ENCODE results near the gene MAP4K4. TPM values are rescaled to one million over a fixed set of nuclear protein-coding genes. Genes with fewer than 3 reads are reported as not detected.

The MAP4K4 gene
- total RNA-seq, 1 experiment from 2014 or later, result 133 TPM

GRCh38 chr2:101750688-101751087 is 53.2 kb downstream of the MAP4K4 start:
- H3K4me2 ChIP-seq (ENCODE audit: low read length), result no peak overlapping the region
- H3K9me2 ChIP-seq (replicated peaks; ENCODE audit: low read length), result no peaks in the 10 kb centered on the region
- intact Hi-C loops (cut with micrococcal nuclease), result no loop called here
- H3K79me2 ChIP-seq (ENCODE audit: low read length), result peaks cover 78% of the 10 kb centered on the region
- BruUV-seq (replicated peaks), result no TSS peak
- POLR2A ChIA-PET (ENCODE audit: unreplicated experiment), result no interaction called here
- H3K27ac ChIP-seq (ENCODE audit: low read length), result no peak overlapping the region
- H3K36me3 ChIP-seq (ENCODE audit: low read depth, low read length), result no peaks in the 10 kb centered on the region
- no peak overlapping the region for H3K9ac ChIP-seq (ENCODE audit: low read length)
- H3K4me3 ChIP-seq (ENCODE audit: low read length), result no peak overlapping the region
- no peak for TF ChIP-seq EZH2 (IDR thresholded peaks at IDR 0.05; ENCODE audit: low read length, unreplicated experiment)
- TF ChIP-seq EZH2phosphoT487 (IDR thresholded peaks at IDR 0.05; ENCODE audit: borderline replicate concordance, low read length), result no peak
- no peak for TF ChIP-seq CTCF (conservative IDR thresholded peaks at IDR 0.05; ENCODE audit: low read depth, low read length)
- H4K20me1 ChIP-seq (ENCODE audit: low read length), result peaks cover 48% of the 10 kb centered on the region
- H3K9me3 ChIP-seq (ENCODE audit: low read length), result no peaks in the 10 kb centered on the region
- CTCF ChIA-PET, result interaction anchor here (0.6 kb wide), 1 partner anchor 81 kb away, joined by 3 read pairs; no protein-coding TSS in a partner anchor
- peaks cover 14% of the 10 kb centered on the region for H3F3A ChIP-seq (ENCODE audit: low read length, unreplicated experiment)
- no peak for DNase-seq
- H3K4me1 ChIP-seq (ENCODE audit: insufficient read depth, low read length), result peaks cover 70% of the 10 kb centered on the region
- H2AFZ ChIP-seq (ENCODE audit: low read length), result no peak overlapping the region
- no peak for ATAC-seq
- no peaks in the 10 kb centered on the region for H3K27me3 ChIP-seq (ENCODE audit: low read length)

- H3K4me2 ChIP-seq (ENCODE audit: low read length), result no peak overlapping the region
- DNase-seq, result no peak
- CTCF ChIA-PET, result interaction anchor here (0.6 kb wide), 1 partner anchor 81 kb away, joined by 3 read pairs; no protein-coding TSS in a partner anchor
- H3K9me2 ChIP-seq (replicated peaks; ENCODE audit: low read length), result no peaks in the 10 kb centered on the region
- intact Hi-C loops (cut with micrococcal nuclease), result no loop called here
- H3K27me3 ChIP-seq (ENCODE audit: low read length), result no peaks in the 10 kb centered on the region
- no peak overlapping the region for H3K9ac ChIP-seq (ENCODE audit: low read length)
- BruUV-seq (replicated peaks), result no TSS peak
- POLR2A ChIA-PET (ENCODE audit: unreplicated experiment), result no interaction called here
- H3F3A ChIP-seq (ENCODE audit: low read length, unreplicated experiment), result peaks cover 11% of the 10 kb centered on the region
- no peak for ATAC-seq
- peaks cover 48% of the 10 kb centered on the region for H4K20me1 ChIP-seq (ENCODE audit: low read length)
- peaks cover 63% of the 10 kb centered on the region for H3K4me1 ChIP-seq (ENCODE audit: insufficient read depth, low read length)
- H2AFZ ChIP-seq (ENCODE audit: low read length), result no peak overlapping the region
- H3K36me3 ChIP-seq (ENCODE audit: low read depth, low read length), result no peaks in the 10 kb centered on the region
- peaks cover 80% of the 10 kb centered on the region for H3K79me2 ChIP-seq (ENCODE audit: low read length)
- H3K9me3 ChIP-seq (ENCODE audit: low read length), result no peaks in the 10 kb centered on the region
- TF ChIP-seq CTCF (conservative IDR thresholded peaks at IDR 0.05; ENCODE audit: low read depth, low read length) (no peak), EZH2phosphoT487 (IDR thresholded peaks at IDR 0.05; ENCODE audit: borderline replicate concordance, low read length) (no peak), EZH2 (IDR thresholded peaks at IDR 0.05; ENCODE audit: low read length, unreplicated experiment) (no peak)
- no peak overlapping the region for H3K27ac ChIP-seq (ENCODE audit: low read length)
- no peak overlapping the region for H3K4me3 ChIP-seq (ENCODE audit: low read length)
Measured at GRCh38 chr2:101751276-101751815, 53.8 kb downstream of the MAP4K4 start.

GRCh38 chr2:101751875-101752619 is 54.5 kb downstream of the MAP4K4 start:
- ATAC-seq, result no peak
- intact Hi-C loops (cut with micrococcal nuclease), result no loop called here
- Histone ChIP-seq H3K4me1 (ENCODE audit: insufficient read depth, low read length) (peaks cover 57% of the 10 kb centered on the region), H3K27ac (ENCODE audit: low read length) (no peak overlapping the region), H3K27me3 (ENCODE audit: low read length) (no peaks in the 10 kb centered on the region), H3K36me3 (ENCODE audit: low read depth, low read length) (0 out of 2 replicates have a peak, but pooled peaks cover 3% of the 10 kb centered on the region), H3K4me3 (ENCODE audit: low read length) (no peak overlapping the region), H2AFZ (ENCODE audit: low read length) (no peak overlapping the region), H3K9me2 (replicated peaks; ENCODE audit: low read length) (no peaks in the 10 kb centered on the region), H3K9me3 (ENCODE audit: low read length) (no peaks in the 10 kb centered on the region), H4K20me1 (ENCODE audit: low read length) (peaks cover 43% of the 10 kb centered on the region), H3K9ac (ENCODE audit: low read length) (no peak overlapping the region), H3K4me2 (ENCODE audit: low read length) (no peak overlapping the region), H3F3A (ENCODE audit: low read length, unreplicated experiment) (peaks cover 4% of the 10 kb centered on the region), H3K79me2 (ENCODE audit: low read length) (peaks cover 81% of the 10 kb centered on the region)
- no peak for DNase-seq
- BruUV-seq (replicated peaks), result no TSS peak
- POLR2A ChIA-PET (ENCODE audit: unreplicated experiment), result no interaction called here
- CTCF ChIA-PET, result no interaction called here
- no peak for TF ChIP-seq EZH2phosphoT487 (IDR thresholded peaks at IDR 0.05; ENCODE audit: borderline replicate concordance, low read length)
- no peak for TF ChIP-seq CTCF (conservative IDR thresholded peaks at IDR 0.05; ENCODE audit: low read depth, low read length)
- no peak for TF ChIP-seq EZH2 (IDR thresholded peaks at IDR 0.05; ENCODE audit: low read length, unreplicated experiment)

Data from PC-3 (cell line).